Type B pancreatic cell (in vitro differentiated cells): ENCODE data around the gene BEST4. TPM values are rescaled to one million over a fixed set of nuclear protein-coding genes. Genes with fewer than 3 reads are reported as not detected.
A peak's percentile ranks its signal among the peaks of the same experiment; 100 is the strongest.

Experiments used
- DNase-seq: peaks from one replicate; pipeline ENCODE4 v3.0.0; 2021; ENCODE audit warnings: mixed read lengths; ENCODE audit not compliant: unreplicated experiment; ENCODE audit errors: extremely low spot score
- H3K27ac Mint-ChIP-seq: 2 replicates; pipeline ENCODE4 v1.8.0; 2021; ENCODE audit warnings: mild to moderate bottlenecking, mixed read lengths
- H3K27me3 Mint-ChIP-seq: 2 replicates; pipeline ENCODE4 v1.8.0; 2021; ENCODE audit warnings: mixed read lengths
- H3K36me3 Mint-ChIP-seq: 2 replicates; pipeline ENCODE4 v1.8.0; 2021; ENCODE audit warnings: mixed read lengths
- H3K4me1 Mint-ChIP-seq: one replicate; pipeline ENCODE4 v1.8.0; 2021; ENCODE audit warnings: mixed read lengths; ENCODE audit not compliant: unreplicated experiment
- H3K4me3 Mint-ChIP-seq: 2 replicates; pipeline ENCODE4 v1.8.0; 2021; ENCODE audit warnings: mild to moderate bottlenecking, mixed read lengths
- H3K9me3 Mint-ChIP-seq: 2 replicates; pipeline ENCODE4 v1.8.0; 2021; ENCODE audit warnings: mixed read lengths
- long read RNA-seq: library from polyadenylated mRNA; unstranded; transcript quantifications from one replicate; pipeline ENCODE4 v2.0.0, GENCODE V29; 2020
- total RNA-seq: library from RNA; stranded (reverse); gene quantifications from 2 replicates; pipeline ENCODE4 v1.2.1, GENCODE V29; 2021; ENCODE audit warnings: low replicate concordance
- TF ChIP-seq, protein P1 (sequence below): fragments of 200-600 bp; sonication (generic); conservative IDR thresholded peaks from 2 replicates; pipeline ENCODE4 v1.5.0; 2021; ENCODE audit warnings: antibody characterized with exemption, mild to moderate bottlenecking

BEST4 gene
- total RNA-seq: 0.48 and 0.99 TPM in 2 replicates
- long read RNA-seq: 0 reads

GRCh38 chr1:44788120-44788860 is at the start of gene BEST4:
BEST4 (minus strand) TSS chr1:44788170; CDS start chr1:44787705, 465 bp downstream.
- no peaks in the 10 kb centered on the region for H3K27me3 Mint-ChIP-seq
- H3K4me1 Mint-ChIP-seq: peaks cover 26% of the 10 kb centered on the region
- H3K4me3 Mint-ChIP-seq: no peak within 1 kb of the TSS
- H3K27ac Mint-ChIP-seq: peak within 1 kb of the TSS; percentile 18
- TF ChIP-seq, protein P1, sequence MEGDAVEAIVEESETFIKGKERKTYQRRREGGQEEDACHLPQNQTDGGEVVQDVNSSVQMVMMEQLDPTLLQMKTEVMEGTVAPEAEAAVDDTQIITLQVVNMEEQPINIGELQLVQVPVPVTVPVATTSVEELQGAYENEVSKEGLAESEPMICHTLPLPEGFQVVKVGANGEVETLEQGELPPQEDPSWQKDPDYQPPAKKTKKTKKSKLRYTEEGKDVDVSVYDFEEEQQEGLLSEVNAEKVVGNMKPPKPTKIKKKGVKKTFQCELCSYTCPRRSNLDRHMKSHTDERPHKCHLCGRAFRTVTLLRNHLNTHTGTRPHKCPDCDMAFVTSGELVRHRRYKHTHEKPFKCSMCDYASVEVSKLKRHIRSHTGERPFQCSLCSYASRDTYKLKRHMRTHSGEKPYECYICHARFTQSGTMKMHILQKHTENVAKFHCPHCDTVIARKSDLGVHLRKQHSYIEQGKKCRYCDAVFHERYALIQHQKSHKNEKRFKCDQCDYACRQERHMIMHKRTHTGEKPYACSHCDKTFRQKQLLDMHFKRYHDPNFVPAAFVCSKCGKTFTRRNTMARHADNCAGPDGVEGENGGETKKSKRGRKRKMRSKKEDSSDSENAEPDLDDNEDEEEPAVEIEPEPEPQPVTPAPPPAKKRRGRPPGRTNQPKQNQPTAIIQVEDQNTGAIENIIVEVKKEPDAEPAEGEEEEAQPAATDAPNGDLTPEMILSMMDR: no peak
- no peaks in the 10 kb centered on the region for H3K9me3 Mint-ChIP-seq
- no peak for DNase-seq
- H3K36me3 Mint-ChIP-seq: no peaks in the 10 kb centered on the region

DNA sequence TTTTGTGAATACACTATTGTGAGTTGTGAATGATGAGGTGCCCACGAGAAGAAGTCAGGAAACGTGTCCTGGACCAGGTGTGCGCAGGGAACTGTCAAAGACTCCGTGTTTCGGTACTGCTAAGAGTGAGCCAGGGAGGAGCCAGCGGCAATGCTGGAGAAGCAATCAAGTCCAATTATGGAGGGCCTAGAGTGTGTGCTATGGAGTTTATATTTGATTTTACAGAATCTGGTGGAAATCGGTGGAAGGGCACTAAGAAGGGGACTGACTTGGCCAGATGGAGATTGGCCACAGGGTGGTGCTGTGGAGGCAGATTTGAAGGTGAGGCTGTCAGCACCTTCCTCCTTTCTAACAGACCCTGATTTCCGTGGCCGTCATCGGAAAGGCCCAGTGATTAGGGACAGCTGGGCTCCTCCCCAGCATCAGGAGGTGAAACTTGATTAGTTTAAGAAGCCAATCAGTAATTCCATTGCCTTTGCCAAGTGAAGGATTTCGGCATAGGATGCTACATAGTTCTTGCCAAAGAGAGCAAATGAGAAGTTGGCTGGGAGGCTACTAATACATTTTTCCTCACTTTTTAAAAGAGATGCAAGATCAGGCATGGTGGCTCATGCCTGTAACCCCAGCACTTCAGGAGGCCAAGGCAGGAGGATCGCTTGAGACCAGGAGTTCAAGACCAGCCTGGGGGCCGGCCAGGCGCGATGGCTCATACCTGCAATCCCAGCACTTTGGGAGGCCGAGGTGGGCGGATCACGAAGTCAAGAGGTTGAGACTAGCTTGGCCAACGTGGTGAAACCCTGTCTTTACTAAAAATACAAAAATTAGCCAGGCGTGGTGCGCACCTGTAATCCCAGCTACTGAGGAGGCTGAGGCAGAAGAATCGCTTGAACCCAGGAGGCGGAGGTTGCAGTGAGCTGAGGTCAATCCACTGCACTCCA is 48.0 kb upstream of the BEST4 start:
- Mint-ChIP-seq H3K4me1 (peaks cover 23% of the 10 kb centered on the region), H3K4me3 (peak overlapping the region; percentile 13), H3K9me3 (no peaks in the 10 kb centered on the region), H3K27ac (peak overlapping the region; percentile 8), H3K36me3 (no peaks in the 10 kb centered on the region), H3K27me3 (no peaks in the 10 kb centered on the region)
- TF ChIP-seq, protein P1: peak; percentile 94
- no peak for DNase-seq

GRCh38 chr1:44834328-44834727 is 46.4 kb upstream of the BEST4 start:
- H3K4me1 Mint-ChIP-seq: peaks cover 20% of the 10 kb centered on the region
- H3K4me3 Mint-ChIP-seq: no peak overlapping the region
- DNase-seq: no peak
- TF ChIP-seq, protein P1: no peak
- H3K36me3 Mint-ChIP-seq: no peaks in the 10 kb centered on the region
- no peak overlapping the region for H3K27ac Mint-ChIP-seq
- H3K27me3 Mint-ChIP-seq: no peaks in the 10 kb centered on the region
- H3K9me3 Mint-ChIP-seq: no peaks in the 10 kb centered on the region

DNA sequence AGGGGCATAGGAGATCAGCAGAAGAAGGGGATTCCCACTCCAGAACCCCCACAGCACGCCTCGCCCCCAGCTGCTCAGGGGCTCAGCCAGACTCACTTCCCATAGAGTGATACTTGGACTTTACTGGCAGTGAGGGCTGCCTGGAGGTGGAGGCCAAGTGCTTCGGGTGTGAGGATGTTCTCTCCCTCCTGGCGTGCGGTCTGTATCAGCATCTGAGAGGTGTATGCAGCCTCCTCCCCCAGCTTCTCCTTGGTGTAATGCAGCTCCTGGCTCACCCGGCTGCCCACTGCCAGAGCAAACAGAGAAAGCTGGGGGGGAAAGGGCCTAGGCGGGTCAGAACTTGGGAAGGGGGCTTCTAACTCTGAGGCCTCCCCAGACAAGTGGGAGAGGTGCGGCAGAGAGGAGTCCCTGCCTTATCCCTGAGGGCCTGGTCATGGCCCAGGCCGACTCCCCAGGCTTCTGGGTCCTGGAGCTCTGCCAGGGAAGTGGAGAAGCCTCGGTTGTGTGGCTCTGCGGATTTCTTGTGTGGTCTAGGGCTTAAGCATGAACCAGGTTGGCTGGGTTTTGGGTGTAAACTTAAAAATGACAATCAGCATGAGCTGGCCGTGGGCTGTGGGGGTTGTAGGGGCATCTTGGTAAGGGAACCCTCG is 44.2 kb upstream of the BEST4 start:
- TF ChIP-seq, protein P1: no peak
- peaks cover 20% of the 10 kb centered on the region for H3K4me1 Mint-ChIP-seq
- H3K27me3 Mint-ChIP-seq: no peaks in the 10 kb centered on the region
- peak overlapping the region; percentile 39 for H3K4me3 Mint-ChIP-seq
- H3K27ac Mint-ChIP-seq: peak overlapping the region; percentile 81
- DNase-seq: no peak
- no peaks in the 10 kb centered on the region for H3K36me3 Mint-ChIP-seq
- H3K9me3 Mint-ChIP-seq: no peaks in the 10 kb centered on the region

DNA sequence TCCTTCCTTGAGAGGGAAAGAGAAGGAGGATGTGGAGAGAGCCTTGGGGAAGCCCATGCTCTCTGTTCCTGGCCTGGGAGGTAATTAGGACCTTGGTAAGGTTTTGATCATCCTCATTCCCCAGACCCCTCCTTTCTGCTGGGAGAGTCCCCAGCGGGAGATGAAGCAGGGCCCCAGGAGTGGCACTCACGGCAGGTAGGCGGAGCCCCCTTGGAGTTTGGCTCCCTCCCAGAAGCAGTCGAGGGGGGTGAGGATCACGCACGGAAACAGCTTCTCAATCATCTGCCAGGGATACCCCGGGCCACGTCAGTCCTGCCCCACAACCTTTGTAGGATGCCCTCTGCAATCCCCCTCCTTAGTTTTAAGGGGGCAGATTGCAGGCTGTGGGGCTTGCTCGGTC is 43.5 kb upstream of the BEST4 start:
- Mint-ChIP-seq H3K9me3 (no peaks in the 10 kb centered on the region), H3K27me3 (no peaks in the 10 kb centered on the region), H3K27ac (peak overlapping the region; percentile 77), H3K4me1 (peaks cover 20% of the 10 kb centered on the region), H3K4me3 (peak overlapping the region; percentile 17), H3K36me3 (no peaks in the 10 kb centered on the region)
- TF ChIP-seq, protein P1: no peak
- DNase-seq: no peak
